Tibial artery (tissue), 4 donors: ENCODE data around the gene PLSCR3.

Source experiments
- DNase-seq, 2 donors: peaks; one replicate each; pipeline ENCODE4 v3.0.0-alpha.2; 2019
- H3K27ac ChIP-seq, 2 donors: fragments of 200-600 bp; sonication (generic) in 1 of 2; 1 replicate in 1 of 2; 2 replicates in 1 of 2; pipeline ENCODE4 v1.5.1; 2018 to 2019; ENCODE audit warnings: mild to moderate bottlenecking in 1 of 2
- H3K27me3 ChIP-seq, 2 donors: fragments of 200-600 bp; sonication (generic) in 1 of 2; one replicate each; pipeline versions ENCODE4 v1.5.1 to v1.6.0; 2016 to 2019
- H3K36me3 ChIP-seq, 3 donors: fragments of 200-600 bp; sonication (generic) in 2 of 3; one replicate each; pipeline ENCODE4 v1.5.1; 2016 to 2019; ENCODE audit warnings: mild to moderate bottlenecking in 2 of 3
- H3K4me1 ChIP-seq, 4 donors: fragments of 200-600 bp; sonication (generic) in 2 of 4; 1 replicate in 3 of 4; 2 replicates in 1 of 4; pipeline ENCODE4 v1.5.1; 2016 to 2019
- H3K4me3 ChIP-seq, 2 donors: fragments of 200-600 bp; sonication (generic) in 1 of 2; 1 replicate in 1 of 2; 2 replicates in 1 of 2; pipeline ENCODE4 v1.5.1; 2018 to 2019; ENCODE audit warnings: mild to moderate bottlenecking in 2 of 2
- H3K9me3 ChIP-seq, 3 donors: fragments of 200-600 bp; sonication (generic) in 1 of 3; one replicate each; pipeline ENCODE4 v1.5.1; 2016 to 2019
- CTCF ChIP-seq, 2 experiments: fragments of 200-600 bp in 1 of 2; fragments of 450-650 bp in 1 of 2; IDR thresholded peaks; one replicate each; pipeline ENCODE4 v1.5.1; 2017 to 2019; ENCODE audit warnings: antibody characterized with exemption in 2 of 2, mild to moderate bottlenecking in 1 of 2, moderate library complexity in 1 of 2
- intact Hi-C: fragments of 100-400 bp; cut with DNase I; formaldehyde crosslinking; loops from one replicate; pipeline ENCODE4 v1.15.0; 2023; ENCODE audit warnings: low total_unique reads

The PLSCR3 gene

GRCh38 chr17:7340179-7340578 lies 54.1 kb downstream of the PLSCR3 start:
- no peak overlapping the region for H3K4me3 ChIP-seq
- no peaks in the 10 kb centered on the region for H3K4me1 ChIP-seq
- no peaks in the 10 kb centered on the region for H3K36me3 ChIP-seq
- intact Hi-C loops, result loop anchor here (10.0 kb wide), 1 partner anchor 85 kb away; the partner anchor contains the start of genes CTDNEP1 and ELP5
- peaks cover 0 to 61% of the 10 kb centered on the region in 2 donors for H3K27me3 ChIP-seq
- no peaks in the 10 kb centered on the region for H3K9me3 ChIP-seq
- no peak for DNase-seq
- no peak overlapping the region for H3K27ac ChIP-seq
- TF ChIP-seq CTCF (IDR thresholded peaks at IDR 0.05), result no peak
